Left lobe of liver (tissue), 2 donors: Measurements from ENCODE around the gene FBXO27. TPM values are rescaled to one million over a fixed set of nuclear protein-coding genes. Genes with fewer than 3 reads are reported as not detected.
A peak's percentile ranks its signal among the peaks of the same experiment; 100 is the strongest.
"Not testable (repeated sequence)": the region's sequence is repeated elsewhere in the genome, so short reads cannot be mapped to it uniquely, and the experiment has no call there.

ENCODE experiments used
- ATAC-seq: fragments of 200-7000 bp; cut with Tn5 transposase; one replicate; pipeline ENCODE4 v1.9.1; 2020; ENCODE audit warnings: mild to moderate bottlenecking, moderate library complexity
- DNase-seq: peaks from one replicate; pipeline ENCODE4 v3.0.0-alpha.2; 2020; ENCODE audit warnings: low spot score
- total RNA-seq: library from RNA; stranded (reverse); gene quantifications from one replicate; pipeline ENCODE4 v1.2.1, GENCODE V29; 2021
- donor health status: DM: no; HTN: no; CAD: no; lungs with moderate emphysema.
- donor health status: DM: no; HTN: yes; CAD: no.

The FBXO27 gene, protein sequence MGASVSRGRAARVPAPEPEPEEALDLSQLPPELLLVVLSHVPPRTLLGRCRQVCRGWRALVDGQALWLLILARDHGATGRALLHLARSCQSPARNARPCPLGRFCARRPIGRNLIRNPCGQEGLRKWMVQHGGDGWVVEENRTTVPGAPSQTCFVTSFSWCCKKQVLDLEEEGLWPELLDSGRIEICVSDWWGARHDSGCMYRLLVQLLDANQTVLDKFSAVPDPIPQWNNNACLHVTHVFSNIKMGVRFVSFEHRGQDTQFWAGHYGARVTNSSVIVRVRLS
- 15.9 TPM for total RNA-seq

DNA sequence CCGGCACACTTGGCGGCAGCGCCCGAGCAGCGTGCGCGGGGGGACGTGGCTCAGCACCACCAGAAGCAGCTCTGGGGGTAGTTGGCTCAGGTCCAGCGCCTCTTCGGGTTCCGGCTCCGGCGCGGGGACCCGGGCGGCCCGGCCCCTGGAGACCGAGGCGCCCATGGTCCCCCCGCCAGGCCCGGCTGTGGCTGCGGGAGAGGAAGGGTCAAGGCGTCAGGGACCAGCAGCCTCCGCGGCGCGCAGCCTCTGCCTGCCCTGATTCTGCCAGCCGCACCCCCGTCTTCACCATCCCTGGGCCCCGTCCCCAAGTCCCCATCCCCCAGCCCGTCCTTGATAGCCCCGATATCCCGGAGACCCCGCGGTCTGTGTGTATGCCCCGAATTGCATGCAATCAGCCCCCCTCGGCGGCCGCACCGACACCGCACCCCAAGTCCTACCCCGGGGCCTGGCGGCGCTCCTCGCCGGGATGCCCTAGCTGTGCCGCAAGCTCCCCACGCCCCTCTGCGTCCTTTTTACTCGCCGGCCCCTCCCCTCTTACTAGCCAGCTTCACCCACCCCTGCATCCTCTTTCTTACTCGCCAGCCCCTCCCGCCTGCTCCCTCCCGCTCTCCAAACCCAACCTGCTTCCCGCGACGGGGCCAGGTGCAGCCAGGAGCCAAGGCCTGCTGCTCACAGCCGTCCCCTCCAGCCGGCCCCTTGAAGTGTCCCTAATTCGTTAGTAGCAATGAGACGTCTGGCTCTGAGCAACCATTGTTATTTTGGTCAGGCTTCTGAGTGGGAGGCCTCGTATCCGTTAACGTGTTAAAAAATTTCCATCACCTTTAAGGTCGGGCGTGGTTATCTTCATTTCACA, at the start of gene FBXO27:
TSS of gene FBXO27 (minus strand) at position 487 of the 856 bp plus-strand sequence. CDS start at position 165, 322 bp downstream.
- ATAC-seq (peak; percentile 27), DNase-seq (no peak)

DNA sequence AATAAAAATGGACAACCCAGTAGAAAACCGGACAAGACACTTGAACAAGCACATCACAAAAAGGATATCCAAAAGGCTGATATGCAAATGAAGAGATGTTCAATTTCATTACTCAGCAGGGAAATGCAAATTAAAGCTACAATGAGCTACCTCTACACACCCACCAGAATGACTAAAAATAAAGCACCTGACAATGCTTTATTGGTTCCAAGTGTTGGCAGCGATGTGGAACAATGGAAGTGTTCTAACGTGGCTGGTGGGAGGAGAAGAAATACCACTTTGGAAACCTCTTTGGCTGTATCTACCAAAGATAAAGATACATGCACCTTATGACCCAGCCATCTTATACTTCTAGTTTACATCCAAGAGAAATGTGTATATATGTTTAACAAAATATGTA, 48.1 kb upstream of the FBXO27 start:
- DNase-seq: no peak
- ATAC-seq: no peak

DNA sequence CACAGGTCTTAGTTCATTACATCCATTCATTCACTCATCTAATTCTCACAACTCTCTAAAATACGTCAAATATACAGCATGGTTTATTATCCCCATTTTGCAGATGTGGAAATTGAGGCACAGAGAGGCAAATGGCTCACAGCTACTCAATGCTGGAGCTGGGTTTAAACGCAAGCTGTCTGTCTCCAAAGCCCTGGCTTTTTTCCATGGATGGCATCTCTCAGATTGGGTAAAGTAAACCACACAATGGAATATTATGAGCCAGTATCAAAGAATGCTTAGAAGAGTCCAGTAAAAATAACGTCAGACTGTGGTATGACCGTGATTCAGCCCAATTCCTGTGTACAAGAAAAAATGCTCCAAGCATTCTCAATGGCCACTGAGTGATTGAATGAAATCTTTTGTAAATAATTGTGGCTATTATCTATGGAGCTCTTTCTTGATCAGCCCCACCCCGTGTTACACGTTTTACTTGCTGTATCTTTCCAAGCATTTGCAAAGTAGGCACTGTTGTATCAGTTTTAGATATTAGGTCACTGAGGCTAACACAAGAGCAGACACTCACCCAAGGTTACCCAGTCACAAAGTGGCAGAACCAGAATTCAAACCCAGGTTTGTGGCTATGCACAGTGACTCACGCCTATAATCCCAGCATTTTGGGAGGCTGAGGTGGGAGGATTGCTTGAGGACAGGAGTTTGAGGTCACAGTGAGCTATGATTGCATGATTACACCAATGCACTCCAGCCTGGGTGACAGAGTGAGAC, 46.3 kb upstream of the FBXO27 start:
- DNase-seq: no peak

DNA sequence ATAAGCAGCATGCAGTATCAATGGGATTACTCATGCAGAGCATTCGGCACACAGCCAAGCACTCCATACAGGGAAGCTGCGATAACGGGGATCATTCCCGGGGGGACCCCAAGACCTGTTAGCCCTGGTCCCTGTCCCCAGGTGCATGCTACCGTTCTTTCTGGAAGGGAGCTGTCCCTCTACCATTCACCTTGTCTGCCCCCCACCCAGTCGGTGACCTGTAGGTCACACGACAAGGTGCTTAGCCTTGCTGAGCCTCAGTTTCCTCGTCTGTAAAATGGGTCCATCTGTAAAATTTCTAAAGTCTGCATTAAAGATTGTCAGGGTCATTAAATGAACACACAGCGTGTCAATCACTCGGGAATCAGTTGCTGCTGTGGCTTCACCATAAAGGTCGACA, 45.0 kb upstream of the FBXO27 start:
- ATAC-seq (no peak), DNase-seq (no peak)

More for the DNA sequence above, 46.3 kb upstream of the FBXO27 start:
- no peak for ATAC-seq

DNA sequence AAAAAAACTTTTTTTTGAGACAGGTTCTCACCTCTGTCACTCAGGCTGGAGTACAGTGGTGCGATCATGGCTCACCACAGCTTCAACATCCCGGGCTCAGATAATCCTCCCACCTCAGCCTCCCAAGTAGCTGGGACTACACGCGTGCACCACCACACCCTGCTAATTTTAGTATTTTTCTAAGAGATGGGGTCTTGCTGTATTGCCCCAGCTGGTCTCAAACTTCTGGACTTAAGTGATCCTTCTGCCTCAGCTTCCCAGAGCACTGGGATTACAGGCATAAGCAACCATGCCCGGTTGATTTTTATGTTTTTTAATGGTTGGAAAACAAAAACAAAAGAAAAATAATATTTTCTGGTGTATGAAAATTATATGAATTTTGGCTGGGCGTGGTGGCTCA, 42.6 kb upstream of the FBXO27 start:
- ATAC-seq (no peak), DNase-seq (no peak)

DNA sequence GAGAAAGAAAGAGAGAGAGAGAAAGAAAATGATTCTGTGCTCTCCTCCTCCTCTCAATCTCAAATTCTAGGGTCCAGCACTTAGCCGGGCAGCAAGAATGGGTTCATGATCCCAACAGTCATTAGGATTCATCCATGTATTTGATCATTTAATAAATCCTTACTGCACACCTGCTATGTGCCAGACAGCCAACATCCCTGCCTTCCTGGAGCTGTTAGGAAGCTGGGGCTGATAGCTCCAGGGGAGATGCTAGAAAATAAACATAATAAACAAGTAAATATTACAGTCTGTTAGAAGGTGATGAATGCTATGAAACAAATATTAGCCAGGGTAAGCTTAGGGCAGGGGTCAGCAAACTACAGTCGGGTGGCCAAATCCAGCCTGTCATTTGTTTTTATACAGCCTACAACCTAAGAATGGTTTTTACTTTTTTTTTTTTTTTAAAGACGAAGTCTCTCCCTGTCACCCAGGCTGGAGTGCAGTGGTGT, 41.9 kb upstream of the FBXO27 start:
- ATAC-seq (no peak), DNase-seq (no peak)

DNA sequence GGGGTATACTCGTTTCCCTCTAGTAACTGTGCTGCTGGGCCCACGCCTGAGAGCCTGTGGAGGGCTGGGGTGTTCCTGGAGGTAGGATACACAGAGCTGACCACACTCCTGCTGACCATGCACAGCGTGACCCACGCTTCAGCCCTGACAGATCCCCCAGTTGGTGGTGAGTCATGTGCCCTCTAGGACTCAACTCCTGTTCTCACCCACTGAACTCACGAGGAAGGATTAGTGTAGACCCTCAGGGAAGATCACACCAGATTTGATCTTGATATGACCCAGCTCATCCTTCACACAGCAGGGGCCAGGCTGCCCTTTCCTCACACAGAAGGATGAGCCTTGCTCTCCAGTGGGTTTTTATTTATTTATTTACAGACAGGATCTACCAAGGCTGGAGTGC, 38.5 kb upstream of the FBXO27 start:
- ATAC-seq (no peak), DNase-seq (no peak)

DNA sequence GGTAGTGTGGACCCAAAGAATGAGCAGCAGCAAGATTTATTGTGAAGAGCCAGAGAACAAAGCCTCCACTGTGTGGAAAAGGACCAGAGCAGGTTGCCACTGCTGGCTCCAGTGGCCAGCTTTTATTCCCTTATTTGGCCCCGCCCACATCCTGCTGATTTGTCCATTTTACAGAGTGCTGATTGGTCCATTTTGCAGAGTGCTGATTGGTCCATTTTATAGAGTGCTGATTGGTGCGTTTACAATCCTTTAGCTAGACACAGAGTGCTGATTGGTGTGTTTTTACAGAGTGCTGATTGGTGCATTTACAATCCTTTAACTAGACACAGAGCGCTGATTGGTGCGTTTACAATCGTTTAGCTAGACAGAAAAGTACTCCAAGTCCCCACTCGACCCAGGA, 35.9 kb upstream of the FBXO27 start:
- not testable (repeated sequence) for DNase-seq, ATAC-seq

DNA sequence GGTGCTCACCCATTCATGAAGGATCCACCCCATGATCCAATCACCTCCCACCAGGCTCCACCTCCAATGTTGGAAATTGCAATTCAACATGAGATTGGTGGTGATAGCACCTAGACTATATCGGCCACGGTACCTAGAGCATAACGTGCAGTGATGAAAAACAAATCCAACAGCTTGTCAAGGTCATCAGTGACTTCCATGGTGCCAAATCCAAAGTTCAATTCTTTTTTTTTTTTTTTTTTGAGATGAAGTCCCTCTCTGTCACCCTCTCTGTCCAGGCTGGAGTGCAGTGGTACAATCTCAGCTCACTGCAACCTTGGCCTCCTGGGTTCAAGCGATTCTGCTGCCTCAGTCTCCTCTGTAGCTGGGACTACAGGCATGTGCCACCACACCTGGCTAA, 34.8 kb upstream of the FBXO27 start:
- DNase-seq: no peak
- no peak for ATAC-seq

DNA sequence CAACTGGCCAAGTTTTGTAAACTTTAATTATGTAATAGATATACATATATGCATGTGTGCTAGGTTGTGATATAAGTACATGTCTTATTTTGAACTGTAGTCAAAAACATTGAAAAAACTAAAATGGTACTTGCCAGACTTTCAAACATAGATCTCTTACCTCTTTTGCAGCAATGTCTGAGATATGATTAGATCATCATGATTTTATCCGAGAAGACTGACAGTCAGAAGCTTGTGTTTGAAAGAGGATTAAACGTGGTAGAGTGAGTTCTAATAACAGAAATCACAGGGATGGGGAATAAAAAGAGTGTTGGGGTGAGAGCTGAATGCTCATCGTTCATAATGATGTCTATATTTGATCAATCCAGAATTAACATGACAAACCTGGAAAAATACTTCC, 33.6 kb upstream of the FBXO27 start:
- ATAC-seq: no peak
- DNase-seq: no peak

DNA sequence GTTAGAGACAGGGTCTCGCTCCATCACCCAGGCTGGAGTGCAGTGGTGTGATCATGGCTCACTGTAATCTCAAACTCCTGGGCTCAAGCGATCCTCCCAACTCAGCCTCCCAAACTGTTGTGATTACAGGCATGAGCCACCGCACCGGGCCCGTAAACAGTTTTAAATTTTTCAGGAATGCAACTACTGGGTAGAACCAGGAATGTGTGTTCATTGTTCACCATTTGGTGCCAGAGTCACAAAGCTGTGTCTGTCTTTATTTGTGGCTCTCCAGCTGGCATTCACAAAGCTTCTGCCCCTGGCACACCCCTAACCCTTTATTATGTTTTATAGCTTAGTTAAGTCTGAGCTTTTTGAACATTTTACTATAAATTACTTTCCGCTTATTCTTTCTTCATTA, 32.1 kb upstream of the FBXO27 start:
- ATAC-seq: no peak
- no peak for DNase-seq

DNA sequence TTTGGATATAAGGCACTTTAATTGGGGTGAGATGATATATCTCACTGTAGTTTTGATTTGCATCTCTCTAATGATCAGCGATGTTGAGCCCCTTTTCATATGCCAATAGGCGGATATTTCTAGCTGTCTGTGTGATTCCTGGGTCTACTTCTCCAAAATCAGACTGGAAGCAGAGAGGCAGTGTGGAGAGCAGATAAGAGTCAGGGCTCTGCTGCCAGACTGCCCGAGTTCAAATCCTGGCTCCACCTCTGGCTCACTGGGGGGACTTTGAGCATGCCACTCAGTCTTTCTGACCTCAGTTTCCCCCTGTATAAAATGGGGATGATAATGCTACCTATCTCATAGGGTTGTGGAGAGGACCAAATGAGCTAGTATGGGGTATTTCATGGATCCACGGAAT, 27.8 kb upstream of the FBXO27 start:
- DNase-seq: no peak
- no peak for ATAC-seq

DNA sequence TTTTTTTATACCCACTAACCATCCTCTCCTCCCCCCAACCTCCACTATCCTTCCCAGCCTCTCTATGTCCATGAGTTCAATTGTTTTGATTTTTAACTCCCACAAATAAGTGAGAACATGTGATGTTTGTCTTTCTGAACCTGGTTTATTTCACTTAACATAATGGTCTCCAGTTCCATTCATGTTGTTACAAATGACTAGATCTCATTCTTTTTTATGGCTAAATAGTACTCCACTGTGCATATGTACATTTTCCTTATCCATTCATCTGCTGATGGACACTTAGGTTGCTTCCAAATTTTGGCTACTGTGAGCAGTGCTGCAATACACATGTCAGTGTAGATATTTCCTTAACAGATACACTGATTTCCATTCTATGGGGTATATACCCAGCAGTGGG, 27.0 kb upstream of the FBXO27 start:
- DNase-seq (no peak), ATAC-seq (no peak)

DNA sequence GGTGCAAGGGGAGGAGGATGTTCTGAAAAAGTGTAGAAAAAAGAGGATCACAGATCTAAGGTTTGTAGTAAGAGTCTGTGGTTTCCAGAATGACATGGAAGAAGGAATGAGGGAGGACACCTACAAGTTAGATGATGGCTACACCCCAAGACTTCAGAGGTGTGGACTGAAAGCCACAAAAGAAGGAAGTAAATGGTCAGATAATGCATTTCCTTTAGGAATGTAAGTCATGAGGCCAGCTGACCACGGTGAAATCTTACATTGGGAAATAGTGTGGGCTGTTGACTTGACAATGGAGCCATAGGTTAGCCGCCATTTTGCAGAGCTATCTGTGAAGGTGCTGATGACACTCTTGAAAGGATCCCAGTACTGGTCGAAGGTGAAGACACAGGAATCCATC, 25.3 kb upstream of the FBXO27 start:
- DNase-seq (no peak), ATAC-seq (no peak)

DNA sequence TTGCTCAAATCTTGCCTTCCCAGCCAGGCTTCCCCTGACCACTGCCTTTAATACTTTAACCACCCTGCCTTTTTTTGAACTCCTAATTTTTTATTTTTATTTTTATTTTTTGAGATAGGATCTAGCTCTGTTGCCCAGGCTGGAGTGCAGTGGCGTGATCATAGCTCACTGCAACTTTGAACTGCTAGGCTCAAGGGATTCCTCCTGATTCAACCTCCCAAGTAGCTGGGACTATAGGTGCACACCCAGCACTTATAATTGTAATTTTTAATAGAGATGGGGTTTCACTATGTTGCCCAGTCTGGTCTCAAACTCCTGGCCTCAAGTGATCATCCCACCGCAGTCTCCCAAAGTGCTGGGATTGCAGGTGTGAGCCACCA, 21.7 kb upstream of the FBXO27 start:
- no peak for DNase-seq
- ATAC-seq: no peak

DNA sequence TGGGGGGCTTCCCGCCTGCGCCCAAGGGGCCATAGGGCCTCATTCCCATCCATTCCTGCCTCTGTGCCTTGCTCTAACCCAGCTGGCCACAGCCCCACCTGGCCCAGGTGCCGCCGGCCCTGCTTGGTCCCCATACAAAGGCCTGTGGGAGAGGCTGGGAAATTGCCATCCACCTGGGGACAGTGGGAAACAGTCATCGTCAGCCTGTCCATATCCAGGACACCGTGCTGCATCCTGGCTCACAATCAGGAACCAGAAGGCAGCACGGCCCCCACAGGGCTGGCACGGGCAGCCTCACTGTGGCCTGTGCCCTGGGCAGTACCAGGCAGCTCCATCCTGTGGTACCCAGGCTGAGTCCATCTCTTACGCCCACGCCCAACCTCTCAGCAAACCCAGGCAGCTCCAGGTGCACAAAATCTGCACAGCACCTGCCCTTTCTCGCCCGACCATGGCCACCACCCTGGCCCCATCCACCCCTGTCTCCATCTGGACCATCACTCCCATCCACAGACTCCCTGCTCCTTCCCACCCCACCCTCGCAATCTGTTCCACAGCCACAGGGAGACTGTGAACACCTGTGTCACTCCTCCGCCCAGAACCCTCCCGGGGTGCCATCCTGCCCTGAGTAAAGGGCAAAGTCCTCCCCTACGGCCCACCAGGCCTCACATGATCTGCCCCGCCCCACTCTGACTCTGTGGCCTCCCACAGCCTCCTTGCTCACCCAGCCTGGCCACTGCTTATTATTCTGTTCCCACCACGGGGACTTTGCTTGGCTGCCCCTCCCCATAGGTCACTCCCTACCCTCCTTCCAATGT, 21.1 kb upstream of the FBXO27 start:
- ATAC-seq (peak; percentile 75), DNase-seq (peak; percentile 51)

DNA sequence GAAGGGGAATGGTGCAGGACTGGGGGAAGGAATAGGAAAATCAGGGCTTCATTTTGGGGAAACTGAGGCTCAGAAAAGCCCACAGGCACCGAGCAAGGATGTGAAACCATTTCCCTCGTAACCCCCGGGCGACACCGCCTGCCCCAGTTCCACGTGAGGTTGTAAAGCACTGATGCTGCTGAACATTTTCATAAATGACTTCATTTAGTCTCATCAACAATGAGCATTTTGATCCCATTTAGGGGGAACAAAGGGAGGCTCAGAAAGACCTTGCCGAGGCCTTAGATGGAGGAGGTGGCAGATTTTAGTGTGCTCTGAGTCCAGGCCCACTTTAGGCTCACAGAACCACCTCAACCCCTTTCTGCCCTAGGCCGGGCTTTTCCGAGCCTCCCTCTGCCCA, 20.5 kb upstream of the FBXO27 start:
- DNase-seq: no peak
- no peak for ATAC-seq

DNA sequence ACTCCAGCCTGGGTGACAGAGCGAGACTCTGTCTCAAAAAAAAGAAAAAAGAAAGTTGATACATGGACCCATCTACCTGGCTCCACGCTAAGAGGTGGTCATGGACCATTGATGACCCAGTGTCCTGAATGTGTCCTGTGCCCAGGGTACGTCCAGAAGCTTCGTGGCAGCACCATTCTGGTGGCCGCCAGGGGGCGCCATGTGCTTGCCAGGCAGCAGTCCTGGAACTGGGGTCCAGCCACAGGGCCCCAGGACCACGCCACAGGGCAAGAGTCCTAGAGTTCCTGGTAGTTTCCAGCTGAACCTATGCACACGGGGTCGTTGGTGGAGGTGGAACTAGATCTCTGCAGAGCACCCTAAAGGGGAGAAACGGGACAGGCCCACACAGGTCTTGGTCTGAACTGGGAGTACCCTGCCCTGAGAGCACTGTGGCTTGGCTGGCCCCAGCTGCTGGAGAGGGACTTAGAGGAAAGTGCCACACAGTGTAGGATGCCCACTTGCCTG, 19.9 kb upstream of the FBXO27 start:
- peak; percentile 87 for ATAC-seq
- DNase-seq: peak; percentile 63

DNA sequence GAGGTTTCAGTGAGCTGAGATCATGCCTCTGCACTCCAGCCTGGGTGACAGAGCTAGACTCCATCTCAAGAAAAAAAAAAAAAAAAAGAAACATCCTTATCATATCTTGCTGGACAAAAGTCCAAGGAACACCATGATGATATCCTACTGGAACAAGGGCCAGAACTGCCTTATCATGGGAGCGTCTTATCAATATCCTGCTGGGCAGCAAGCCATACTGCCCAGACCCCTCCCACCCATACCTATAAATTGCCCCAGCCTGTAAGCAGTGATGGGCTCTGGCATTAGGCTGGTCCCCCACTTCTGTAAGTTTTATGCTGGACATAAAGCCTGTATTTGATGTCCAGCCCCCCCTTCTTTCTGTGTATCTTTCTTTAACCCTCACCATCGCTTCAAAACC, 14.7 kb upstream of the FBXO27 start:
- ATAC-seq (no peak), DNase-seq (no peak)

DNA sequence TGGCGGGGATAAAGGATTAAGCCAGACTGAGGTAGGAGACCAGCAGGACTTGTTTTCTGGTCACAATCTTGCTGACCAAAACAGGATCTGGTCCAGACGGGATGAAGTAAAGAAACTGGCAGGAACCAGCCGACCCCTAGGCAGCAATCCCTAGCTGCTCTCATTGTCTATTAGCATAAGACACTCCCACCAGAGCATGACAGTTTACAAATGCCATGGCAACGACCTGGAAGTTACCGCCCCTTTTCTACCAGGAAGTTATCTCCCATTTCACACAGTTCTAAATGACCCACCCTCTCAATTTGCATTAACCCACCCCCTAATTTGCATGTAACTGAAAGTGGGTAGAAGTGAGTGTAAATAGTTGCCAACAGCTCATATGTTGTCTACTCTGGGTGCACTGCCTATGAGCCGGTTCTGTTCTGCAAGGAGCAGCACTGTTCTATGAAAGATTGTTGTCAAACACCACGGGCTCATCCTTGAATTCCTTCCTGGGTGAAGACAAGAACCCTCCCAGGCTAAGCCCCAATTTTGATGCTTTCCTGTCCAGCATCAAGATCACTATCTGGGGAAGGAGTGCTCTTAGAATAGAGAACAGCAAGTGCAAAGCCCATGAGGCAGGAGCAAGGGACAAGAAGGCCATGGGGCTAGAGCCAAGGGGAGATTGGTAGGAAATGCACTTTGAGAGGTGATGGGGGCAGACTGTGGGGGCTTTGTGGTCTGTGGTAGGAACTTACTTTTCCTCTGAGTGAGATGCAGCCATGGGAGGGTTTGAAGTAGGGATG, 13.9 kb upstream of the FBXO27 start:
- no peak for ATAC-seq
- no peak for DNase-seq
